SK-N-SH treated with all-trans-retinoic acid at 6 μM for 48 hours (cell line): Measurements from ENCODE around the gene RASGRF2.

Experiments used
- CREB5 ChIP-seq: fragments of 250-450 bp; sonication (Bioruptor Pico); IDR thresholded peaks from 2 replicates; pipeline ENCODE4 v1.5.1; 2020; ENCODE audit warnings: low read depth, mild to moderate bottlenecking, moderate library complexity
- CSDC2 ChIP-seq: fragments of 250-450 bp; sonication (Bioruptor Pico); IDR thresholded peaks from 2 replicates; pipeline ENCODE4 v1.5.0; 2020; ENCODE audit warnings: mild to moderate bottlenecking, moderate library complexity
- CSRNP3 ChIP-seq: fragments of 250-450 bp; sonication (Bioruptor Pico); IDR thresholded peaks from 2 replicates; pipeline ENCODE4 v1.5.1; 2021; ENCODE audit warnings: mild to moderate bottlenecking, moderate library complexity
- ESRRG ChIP-seq: fragments of 250-450 bp; sonication (Bioruptor Pico); IDR thresholded peaks from 2 replicates; pipeline ENCODE4 v1.6.1; 2021; ENCODE audit warnings: mild to moderate bottlenecking
- ISL1 ChIP-seq: fragments of 250-450 bp; sonication (Bioruptor Pico); IDR thresholded peaks from 2 replicates; pipeline ENCODE4 v2.1.2; 2022; ENCODE audit warnings: mild to moderate bottlenecking, moderate library complexity
- OSR1 ChIP-seq: fragments of 250-450 bp; sonication (Bioruptor Pico); IDR thresholded peaks from 2 replicates; pipeline ENCODE4 v1.8.0; 2022; ENCODE audit warnings: moderate library complexity, mild to moderate bottlenecking, inconsistent platforms
- PATZ1 ChIP-seq: fragments of 250-450 bp; sonication (Bioruptor Pico); IDR thresholded peaks from 2 replicates; pipeline ENCODE4 v1.8.0; 2020; ENCODE audit warnings: mild to moderate bottlenecking, moderate library complexity, borderline replicate concordance
- PPARA ChIP-seq: fragments of 250-450 bp; sonication (Bioruptor Pico); IDR thresholded peaks from 2 replicates; pipeline ENCODE4 v1.5.0; 2020; ENCODE audit warnings: mild to moderate bottlenecking, borderline replicate concordance
- TCF4 ChIP-seq: fragments of 250-450 bp; sonication (Bioruptor Pico); IDR thresholded peaks from 2 replicates; pipeline ENCODE4 v1.8.0; 2021; ENCODE audit warnings: mild to moderate bottlenecking, moderate library complexity, borderline replicate concordance
- TSHZ2 ChIP-seq: fragments of 250-450 bp; sonication (Bioruptor Pico); IDR thresholded peaks from 2 replicates; pipeline ENCODE4 v1.5.0; 2020; ENCODE audit warnings: mild to moderate bottlenecking, moderate library complexity
- ZC3H10 ChIP-seq: fragments of 250-450 bp; sonication (Bioruptor Pico); IDR thresholded peaks from 2 replicates; pipeline ENCODE4 v1.5.1; 2021; ENCODE audit warnings: mild to moderate bottlenecking, moderate library complexity
- ZFP3 ChIP-seq: fragments of 250-450 bp; sonication (Bioruptor Pico); IDR thresholded peaks from 2 replicates; pipeline ENCODE4 v1.5.0; 2020; ENCODE audit warnings: mild to moderate bottlenecking, moderate library complexity
- ZFP30 ChIP-seq: fragments of 450-650 bp; formaldehyde crosslinking; IDR thresholded peaks from 2 replicates; pipeline ENCODE4 v1.5.0; 2022; ENCODE audit warnings: mild to moderate bottlenecking, moderate library complexity

GRCh38 chr5:81232464-81233079 lies 272.4 kb downstream of the RASGRF2 start:
- TF ChIP-seq ISL1 (CRISPR knock-in tag): no peak
- TF ChIP-seq ESRRG: no peak
- TF ChIP-seq CREB5: no peak
- TF ChIP-seq PATZ1 (CRISPR knock-in tag): no peak
- no peak for TF ChIP-seq CSDC2
- TF ChIP-seq ZFP30 (CRISPR knock-in tag): no peak
- no peak for TF ChIP-seq OSR1 (CRISPR knock-in tag)
- no peak for TF ChIP-seq ZFP3
- no peak for TF ChIP-seq ZC3H10 (CRISPR knock-in tag)
- TF ChIP-seq TCF4: no peak
- TF ChIP-seq PPARA (CRISPR knock-in tag): no peak
- TF ChIP-seq CSRNP3 (CRISPR knock-in tag): no peak
- TF ChIP-seq TSHZ2: no peak
